DMS 273 treated with DMSO at 0.1 percent for 48 hours (cell line): ENCODE measurements around the gene EIF2B4.

Experiments
- DNase-seq: peaks from one replicate; lab custom pipeline; 2025; lab: John Stamatoyannopoulos, UW

EIF2B4 gene

DNA sequence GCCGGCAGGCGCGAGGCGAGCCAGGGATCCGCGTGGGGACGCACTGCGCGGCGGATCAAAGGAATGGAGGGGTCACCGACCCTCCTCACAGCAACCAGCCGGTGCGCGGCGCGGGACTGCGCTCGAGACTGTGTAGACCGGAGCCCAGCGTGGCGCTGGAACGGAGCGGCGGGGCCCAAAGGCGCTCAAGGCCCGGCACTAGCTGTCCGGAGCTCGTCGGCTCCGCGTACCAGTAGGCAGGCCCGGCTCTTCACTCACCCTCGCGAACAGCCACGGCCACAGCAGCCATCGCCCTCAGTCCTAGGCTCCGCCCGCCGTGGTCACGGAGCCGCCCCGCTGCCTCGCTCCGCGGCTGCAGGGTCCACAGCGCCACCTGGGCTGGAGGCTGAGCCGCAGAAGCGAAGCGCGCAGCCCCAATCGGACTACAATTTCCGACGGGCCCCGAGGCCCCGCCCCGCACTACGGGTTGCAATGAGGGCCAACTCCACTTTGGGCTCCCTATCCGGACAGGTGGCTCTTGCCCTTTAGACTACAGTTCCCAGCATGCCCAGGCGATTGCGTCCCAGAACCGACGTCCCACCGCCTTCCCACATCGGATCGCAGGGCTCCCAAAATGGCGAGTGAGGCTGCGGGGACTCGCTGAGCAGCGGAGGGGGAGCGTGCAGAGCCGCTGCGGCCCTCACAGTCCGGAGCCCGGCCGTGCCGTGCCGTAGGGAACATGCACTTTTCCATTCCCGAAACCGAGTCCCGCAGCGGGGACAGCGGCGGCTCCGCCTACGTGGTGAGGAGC is at the start of gene EIF2B4, which contains the start of gene SNX17:
Gene EIF2B4 (minus strand): TSS at position 313 of the 790 bp plus-strand sequence. CDS start 24 bp downstream, at position 289.
Gene SNX17 (plus strand): TSS at position 591 of the 790 bp plus-strand sequence. CDS start 128 bp downstream, at position 719.
- DNase-seq: peak; percentile 97

- no peak for DNase-seq
These were observed 46.0 kb upstream of the EIF2B4 start for GRCh38 chr2:27416151-27416550.

- DNase-seq: no peak
These were observed 42.4 kb upstream of the EIF2B4 start for GRCh38 chr2:27412419-27413152.

- peak; percentile 89 for DNase-seq
These were observed 39.4 kb upstream of the EIF2B4 start, which contains the start of gene PPM1G for GRCh38 chr2:27409321-27410073. Gene PPM1G, minus strand, starts transcription at chr2:27409591. Its CDS starts 169 bp downstream, at chr2:27409422.

- no peak for DNase-seq
These were observed 38.6 kb upstream of the EIF2B4 start for GRCh38 chr2:27408601-27409320.

- no peak for DNase-seq
These were observed 37.8 kb upstream of the EIF2B4 start for GRCh38 chr2:27407798-27408491.

DNA sequence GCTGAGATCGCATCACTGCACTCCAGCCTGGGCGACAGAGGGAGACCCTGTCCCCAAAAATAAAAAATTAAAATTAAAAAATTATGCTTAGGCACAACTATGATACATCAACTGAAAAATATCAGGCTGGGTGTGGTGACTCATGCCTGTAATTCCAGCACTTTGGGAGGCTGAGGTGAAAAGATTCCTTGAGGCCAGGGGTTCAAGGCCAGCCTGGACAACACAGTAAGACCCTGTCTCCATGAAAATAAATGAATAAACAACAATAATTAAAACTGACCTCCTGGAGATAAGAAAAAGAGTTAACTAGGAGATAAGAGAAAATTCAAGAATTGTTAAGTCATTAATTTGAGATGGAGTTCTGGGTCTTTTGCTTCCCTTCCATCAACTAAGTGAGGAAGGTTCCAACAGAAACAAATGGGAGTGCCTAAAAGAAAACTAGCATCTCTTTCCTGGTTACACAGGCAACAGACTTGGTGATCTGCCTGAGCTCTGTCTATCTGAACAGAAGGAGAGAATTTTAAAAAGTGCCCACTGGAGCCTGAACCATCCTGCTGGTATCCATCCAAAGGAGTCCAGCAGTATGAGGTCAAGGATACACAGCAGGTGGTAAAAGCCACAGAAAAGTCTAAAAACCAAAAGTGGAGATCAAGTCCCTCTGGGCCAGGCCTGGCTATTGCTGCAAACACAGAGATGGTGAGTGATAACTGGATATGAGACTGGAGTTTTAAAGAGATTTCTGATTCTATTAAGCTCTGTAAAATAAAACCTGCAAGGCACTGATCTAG is 30.4 kb upstream of the EIF2B4 start:
- no peak for DNase-seq

DNA sequence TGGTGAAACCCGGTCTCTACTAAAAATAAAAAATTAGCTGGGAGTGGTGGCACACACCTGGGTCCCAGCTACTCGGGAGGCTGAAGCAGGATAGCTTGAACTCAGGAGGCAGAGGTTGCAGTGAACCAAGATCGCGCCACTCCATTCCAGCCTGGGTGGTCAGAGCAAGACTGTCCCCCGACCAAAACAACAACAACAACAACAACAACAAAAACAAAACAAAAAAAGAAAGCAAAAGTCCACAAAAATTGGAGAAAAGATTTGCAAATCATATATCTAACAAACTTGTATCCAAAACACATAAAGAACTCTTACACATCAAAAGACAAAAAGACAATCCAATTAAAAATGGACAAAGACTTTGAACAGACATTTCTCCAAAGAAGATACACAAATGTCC is 28.8 kb upstream of the EIF2B4 start:
- no peak for DNase-seq

GRCh38 chr2:27393225-27393624 is 23.1 kb upstream of the EIF2B4 start:
- DNase-seq: no peak

DNA sequence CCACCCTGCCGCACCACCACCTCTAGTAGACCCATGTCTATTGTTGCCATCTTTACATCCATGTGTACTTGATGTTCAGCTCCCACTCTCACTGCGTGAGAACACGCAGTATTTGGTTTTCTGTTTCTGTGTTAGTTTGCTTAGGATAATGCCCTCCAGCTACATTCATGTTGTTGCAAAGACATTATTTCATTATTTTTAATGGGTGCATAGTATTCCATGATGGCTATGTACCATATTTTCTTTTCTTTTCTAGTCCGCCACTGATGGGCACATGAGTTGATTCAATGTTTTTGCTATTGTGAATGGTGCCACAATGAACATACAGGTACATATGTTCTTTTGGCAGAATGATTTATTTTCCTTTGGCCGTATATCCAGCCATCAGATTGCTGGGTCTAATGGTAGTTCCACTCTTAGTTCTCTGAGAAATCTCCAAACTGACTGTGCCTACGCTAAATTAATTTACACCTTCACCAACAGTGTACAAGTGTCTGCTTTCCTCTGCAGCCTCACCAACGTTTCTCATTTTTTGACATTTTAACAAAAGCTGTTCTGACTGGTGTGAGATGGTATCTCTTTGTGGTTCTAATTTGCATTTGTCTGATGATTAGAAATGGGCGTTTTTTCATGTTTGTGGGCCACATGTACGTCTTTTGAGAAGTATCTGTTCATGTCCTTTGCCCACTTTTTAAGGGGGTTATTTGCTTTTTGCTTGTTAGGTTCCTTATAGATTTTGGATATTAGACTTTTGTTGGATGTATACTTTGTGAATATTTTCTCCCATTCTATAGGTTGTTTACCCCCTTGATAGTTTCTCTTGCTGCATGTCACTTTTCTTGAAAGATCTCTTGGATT is 20.9 kb upstream of the EIF2B4 start:
- DNase-seq: no peak

- peak; percentile 90 for DNase-seq
These were observed 11.5 kb upstream of the EIF2B4 start for GRCh38 chr2:27381577-27382181.

GRCh38 chr2:27380626-27381545 is 10.7 kb upstream of the EIF2B4 start, which contains the start of gene ZNF513:
Gene ZNF513, minus strand, starts transcription at chr2:27380734. Its CDS starts 208 bp downstream, at chr2:27380526.
- peak; percentile 87 for DNase-seq

GRCh38 chr2:27379836-27380625 is 9.9 kb upstream of the EIF2B4 start:
- DNase-seq: no peak

- no peak for DNase-seq
These were observed 9.3 kb upstream of the EIF2B4 start for GRCh38 chr2:27379383-27379835.

DNA sequence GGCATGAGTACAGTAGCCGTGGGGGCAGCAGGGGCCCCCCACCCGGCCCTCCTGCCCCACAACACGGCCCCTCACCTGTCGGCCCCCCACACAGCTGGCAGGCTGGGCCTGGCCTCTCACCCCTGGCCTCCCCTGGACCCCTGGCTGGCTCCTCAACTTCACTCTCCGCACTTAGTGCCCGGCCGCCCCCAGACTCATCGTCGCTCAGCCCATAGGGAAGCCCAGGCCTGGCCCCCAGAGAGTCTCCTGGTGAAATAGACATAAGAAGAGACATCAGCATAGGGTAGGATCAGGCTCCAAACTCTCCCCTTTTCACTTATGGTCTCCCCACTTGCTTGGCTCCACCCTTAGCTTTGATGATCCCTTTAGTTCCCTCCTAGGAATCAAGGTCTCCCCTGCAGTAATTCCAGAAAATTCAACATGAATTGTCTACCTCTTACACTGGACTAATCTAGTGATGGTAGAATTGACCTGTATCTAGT is 8.7 kb upstream of the EIF2B4 start:
- no peak for DNase-seq

DNA sequence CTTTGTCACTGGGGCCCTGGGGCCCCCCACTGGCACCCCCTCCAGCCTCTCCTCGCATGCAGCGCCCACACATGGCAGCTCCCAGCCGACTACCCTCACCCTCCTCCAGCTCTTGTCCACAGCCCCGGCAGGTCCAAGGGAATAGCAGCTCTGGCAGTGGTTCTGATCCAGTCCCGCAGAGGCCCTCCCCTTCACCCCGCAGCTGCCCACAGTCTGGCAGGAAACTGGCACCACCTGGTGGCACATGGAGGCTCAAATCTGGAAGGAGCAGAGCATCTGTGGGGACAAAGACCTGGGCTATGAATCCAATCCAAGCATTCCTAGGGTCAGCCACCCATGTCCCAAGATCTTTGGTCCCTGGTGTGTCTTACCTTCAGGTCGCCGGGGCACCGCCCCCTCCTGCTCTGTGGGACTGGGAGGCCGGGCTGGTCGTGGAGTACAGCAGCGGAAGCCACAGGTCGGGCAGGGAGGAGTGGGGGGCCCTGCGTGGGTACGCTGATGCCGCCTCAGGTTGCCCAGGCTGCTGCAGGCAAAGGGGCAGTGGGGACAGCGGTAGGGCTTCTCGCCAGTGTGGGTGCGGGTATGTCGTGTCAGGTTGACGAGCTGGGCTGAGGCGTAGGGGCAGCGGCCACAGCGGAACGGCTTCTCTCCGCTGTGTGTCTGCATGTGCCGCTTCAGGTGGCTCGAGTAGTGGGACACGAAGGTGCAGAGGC is 8.1 kb upstream of the EIF2B4 start:
- DNase-seq: no peak
